NT2/D1 (cell line): Measurements from ENCODE around the gene CSK.

Source experiments
- SUZ12 ChIP-seq: IDR thresholded peaks from 2 replicates; pipeline ENCODE4 v1.6.1; 2011; ENCODE audit not compliant: insufficient read length, insufficient read depth; ENCODE audit errors: extremely low read depth
- YY1 ChIP-seq: IDR thresholded peaks from 2 replicates; pipeline ENCODE4 v1.6.1; 2011; ENCODE audit not compliant: insufficient read length, insufficient read depth

GRCh38 chr15:74808078-74808839 is 26.4 kb downstream of the CSK start:
- TF ChIP-seq YY1 (no peak), SUZ12 (no peak)
